Endothelial cell (in vitro differentiated cells): ENCODE data around the gene SERTAD1. TPM values are rescaled to one million over a fixed set of nuclear protein-coding genes. Genes with fewer than 3 reads are reported as not detected.

ENCODE experiments used
- DNase-seq: peaks from one replicate; pipeline ENCODE4 v3.0.0; 2021; ENCODE audit warnings: low spot score
- H3K27ac Mint-ChIP-seq: one replicate; pipeline ENCODE4 v1.8.0; 2021; ENCODE audit warnings: mixed read lengths, inconsistent platforms; ENCODE audit not compliant: unreplicated experiment
- H3K27me3 Mint-ChIP-seq: one replicate; pipeline ENCODE4 v1.8.0; 2021; ENCODE audit warnings: mild to moderate bottlenecking, moderate library complexity, mixed read lengths, inconsistent platforms; ENCODE audit not compliant: unreplicated experiment
- H3K36me3 Mint-ChIP-seq: one replicate; pipeline ENCODE4 v1.8.0; 2021; ENCODE audit warnings: mild to moderate bottlenecking, low read depth, mixed read lengths, inconsistent platforms; ENCODE audit not compliant: unreplicated experiment
- H3K4me1 Mint-ChIP-seq: one replicate; pipeline ENCODE4 v1.8.0; 2021; ENCODE audit warnings: mild to moderate bottlenecking, mixed read lengths, inconsistent platforms; ENCODE audit not compliant: unreplicated experiment
- H3K4me3 Mint-ChIP-seq: one replicate; pipeline ENCODE4 v1.8.0; 2021; ENCODE audit warnings: mild to moderate bottlenecking, mixed read lengths, inconsistent platforms; ENCODE audit not compliant: unreplicated experiment
- H3K9me3 Mint-ChIP-seq: one replicate; pipeline ENCODE4 v1.8.0; 2021; ENCODE audit warnings: mixed read lengths, inconsistent platforms; ENCODE audit not compliant: unreplicated experiment
- CTCF ChIP-seq: fragments of 200-600 bp; sonication (generic); IDR thresholded peaks from one replicate; pipeline ENCODE4 v1.5.0; 2021; ENCODE audit warnings: antibody characterized with exemption; ENCODE audit not compliant: unreplicated experiment
- total RNA-seq: library from RNA; stranded (reverse); fragmentation: NEBNext Ultra II Directional; extraction: Animal tissue kit (Norgen Biotek cat#: 25700); gene quantifications from one replicate; pipeline ENCODE4 v1.2.1, GENCODE V29; 2021; ENCODE audit not compliant: unreplicated experiment

SERTAD1 gene
- total RNA-seq, 1 donor from 2014 or later, result 11.8 TPM

GRCh38 chr19:40417643-40417981, 8.2 kb downstream of the SERTAD1 start:
- no peak for TF ChIP-seq CTCF
- Mint-ChIP-seq H3K36me3 (peaks cover 10% of the 10 kb centered on the region), H3K27ac (peak overlapping the region; percentile 95), H3K4me3 (peak overlapping the region; percentile 80), H3K27me3 (peaks cover 14% of the 10 kb centered on the region), H3K9me3 (no peaks in the 10 kb centered on the region), H3K4me1 (peaks cover 53% of the 10 kb centered on the region)
- no peak for DNase-seq

GRCh38 chr19:40416918-40417642, 8.7 kb downstream of the SERTAD1 start:
- Mint-ChIP-seq H3K27me3 (peaks cover 14% of the 10 kb centered on the region), H3K9me3 (no peaks in the 10 kb centered on the region), H3K4me1 (peaks cover 48% of the 10 kb centered on the region), H3K36me3 (peaks cover 6% of the 10 kb centered on the region), H3K27ac (peak overlapping the region; percentile 95), H3K4me3 (no peak overlapping the region)
- DNase-seq, result peak; percentile 58
- no peak for TF ChIP-seq CTCF

GRCh38 chr19:40415768-40416167, 10.0 kb downstream of the SERTAD1 start:
- Mint-ChIP-seq H3K27me3 (peaks cover 14% of the 10 kb centered on the region), H3K4me3 (no peak overlapping the region), H3K36me3 (peaks cover 5% of the 10 kb centered on the region), H3K9me3 (no peaks in the 10 kb centered on the region), H3K27ac (peak overlapping the region; percentile 37), H3K4me1 (peaks cover 48% of the 10 kb centered on the region)
- TF ChIP-seq CTCF, result no peak
- DNase-seq, result no peak

- Mint-ChIP-seq H3K4me1 (peaks cover 48% of the 10 kb centered on the region), H3K36me3 (peaks cover 5% of the 10 kb centered on the region)
These were observed 11.0 kb downstream of the SERTAD1 start for GRCh38 chr19:40414542-40415535.

More at GRCh38 chr19:40414542-40415535, 11.0 kb downstream of the SERTAD1 start:
- TF ChIP-seq CTCF, result no peak
- Mint-ChIP-seq H3K4me3 (no peak overlapping the region), H3K9me3 (no peaks in the 10 kb centered on the region), H3K27ac (peak overlapping the region; percentile 30), H3K27me3 (peaks cover 14% of the 10 kb centered on the region)
- DNase-seq, result no peak
